GM23338 (cell line): Measurements from ENCODE around the gene TMEM140.

Experiments
- EZH2 ChIP-seq: fragments of 200-600 bp; sonication (generic); IDR thresholded peaks from one replicate; pipeline ENCODE4 v1.8.0; 2017; ENCODE audit warnings: antibody characterized with exemption, mild to moderate bottlenecking, low read depth; ENCODE audit not compliant: unreplicated experiment
- EZH2phosphoT487 ChIP-seq: fragments of 200-600 bp; sonication (generic); IDR thresholded peaks from one replicate; pipeline ENCODE4 v1.8.1; 2018; ENCODE audit warnings: antibody characterized with exemption; ENCODE audit not compliant: unreplicated experiment
- POLR2AphosphoS5 ChIP-seq: IDR thresholded peaks from 2 replicates; pipeline ENCODE4 v1.6.1; 2016; ENCODE audit warnings: antibody characterized with exemption, low read depth
- TF ChIP-seq, protein P1 (sequence below), 2 experiments: fragments of 200-600 bp in 1 of 2; sonication (generic) in 1 of 2; conservative IDR thresholded peaks; 2 replicates each; pipeline versions ENCODE4 v1.5.1 to v1.6.1; 2016 to 2017; ENCODE audit warnings: antibody characterized with exemption in 2 of 2, low read depth in 2 of 2, mild to moderate bottlenecking in 2 of 2, moderate library complexity in 1 of 2

- TF ChIP-seq EZH2 (no peak), POLR2AphosphoS5 (peak; percentile 60), EZH2phosphoT487 (no peak)
- TF ChIP-seq, protein P1, sequence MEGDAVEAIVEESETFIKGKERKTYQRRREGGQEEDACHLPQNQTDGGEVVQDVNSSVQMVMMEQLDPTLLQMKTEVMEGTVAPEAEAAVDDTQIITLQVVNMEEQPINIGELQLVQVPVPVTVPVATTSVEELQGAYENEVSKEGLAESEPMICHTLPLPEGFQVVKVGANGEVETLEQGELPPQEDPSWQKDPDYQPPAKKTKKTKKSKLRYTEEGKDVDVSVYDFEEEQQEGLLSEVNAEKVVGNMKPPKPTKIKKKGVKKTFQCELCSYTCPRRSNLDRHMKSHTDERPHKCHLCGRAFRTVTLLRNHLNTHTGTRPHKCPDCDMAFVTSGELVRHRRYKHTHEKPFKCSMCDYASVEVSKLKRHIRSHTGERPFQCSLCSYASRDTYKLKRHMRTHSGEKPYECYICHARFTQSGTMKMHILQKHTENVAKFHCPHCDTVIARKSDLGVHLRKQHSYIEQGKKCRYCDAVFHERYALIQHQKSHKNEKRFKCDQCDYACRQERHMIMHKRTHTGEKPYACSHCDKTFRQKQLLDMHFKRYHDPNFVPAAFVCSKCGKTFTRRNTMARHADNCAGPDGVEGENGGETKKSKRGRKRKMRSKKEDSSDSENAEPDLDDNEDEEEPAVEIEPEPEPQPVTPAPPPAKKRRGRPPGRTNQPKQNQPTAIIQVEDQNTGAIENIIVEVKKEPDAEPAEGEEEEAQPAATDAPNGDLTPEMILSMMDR (conservative IDR thresholded peaks at IDR 0.05; ENCODE audit: low read depth in 2 of 2): peak in 1 of 2 experiments; percentile 72; a peak in 3 of 4 replicates
Measured at GRCh38 chr7:135170274-135170997, 22.6 kb downstream of the TMEM140 start, which contains the start of gene CYREN.
